HG03039 (cell line): Measurements from ENCODE around the gene ACAN.

ENCODE experiments used
- ATAC-seq: cut with Tn5 transposase; IDR thresholded peaks from one replicate; pipeline ENCODE4 v1.9.1; 2021; ENCODE audit warnings: mild to moderate bottlenecking, moderate library complexity; ENCODE audit not compliant: unreplicated experiment

ACAN gene

GRCh38 chr15:88800738-88801137, 2.5 kb upstream of the ACAN start:
- no peak for ATAC-seq

- no peak for ATAC-seq
Measured at GRCh38 chr15:88802250-88802990, 816 bp upstream of the ACAN start.

GRCh38 chr15:88802991-88803240, 320 bp upstream of the ACAN start:
- ATAC-seq, result no peak

GRCh38 chr15:88803920-88804247, 648 bp downstream of the ACAN start:
- no peak for ATAC-seq

GRCh38 chr15:88804257-88804656, 1.0 kb downstream of the ACAN start:
- no peak for ATAC-seq

- no peak for ATAC-seq
Measured at GRCh38 chr15:88805031-88805780, 2.0 kb downstream of the ACAN start.

GRCh38 chr15:88810446-88810845, 7.2 kb downstream of the ACAN start:
- no peak for ATAC-seq

GRCh38 chr15:88812133-88812532, 8.9 kb downstream of the ACAN start:
- ATAC-seq, result no peak

- ATAC-seq, result no peak
Measured at GRCh38 chr15:88813960-88814359, 10.7 kb downstream of the ACAN start.

GRCh38 chr15:88814393-88814792, 11.2 kb downstream of the ACAN start:
- ATAC-seq, result no peak

- ATAC-seq, result no peak
Measured at GRCh38 chr15:88818920-88819319, 15.7 kb downstream of the ACAN start.

GRCh38 chr15:88821993-88822392, 18.8 kb downstream of the ACAN start:
- ATAC-seq, result no peak

- ATAC-seq, result no peak
Measured at GRCh38 chr15:88828791-88829190, 25.6 kb downstream of the ACAN start.

GRCh38 chr15:88830016-88830415, 26.8 kb downstream of the ACAN start:
- no peak for ATAC-seq

GRCh38 chr15:88832820-88833730, 29.8 kb downstream of the ACAN start:
- ATAC-seq, result no peak

GRCh38 chr15:88833731-88834100, 30.5 kb downstream of the ACAN start:
- no peak for ATAC-seq

GRCh38 chr15:88834211-88834812, 31.1 kb downstream of the ACAN start:
- ATAC-seq, result no peak

GRCh38 chr15:88835119-88835518, 31.9 kb downstream of the ACAN start:
- no peak for ATAC-seq

- no peak for ATAC-seq
Measured at GRCh38 chr15:88835646-88836045, 32.4 kb downstream of the ACAN start.

GRCh38 chr15:88838667-88839066, 35.4 kb downstream of the ACAN start:
- ATAC-seq, result no peak

GRCh38 chr15:88839146-88839545, 35.9 kb downstream of the ACAN start:
- no peak for ATAC-seq
